Right lobe of liver (tissue), 6 donors: ENCODE data around the gene NDE1. TPM values are rescaled to one million over a fixed set of nuclear protein-coding genes. Genes with fewer than 3 reads are reported as not detected.
"Not testable (repeated sequence)": the region's sequence is repeated elsewhere in the genome, so short reads cannot be mapped to it uniquely, and the experiment has no call there.

ENCODE experiments used
- ATAC-seq, 4 donors: fragments of 200-7000 bp; cut with Tn5 transposase; one replicate each; pipeline ENCODE4 v1.9.1; 2020; ENCODE audit warnings: mild to moderate bottlenecking in 4 of 4, moderate library complexity in 4 of 4
- DNase-seq, 3 donors: peaks; one replicate each; pipeline ENCODE4 v3.0.0-alpha.2; 2020
- H3K27ac ChIP-seq, 3 donors: fragments of 200-600 bp; one replicate each; pipeline ENCODE4 v1.8.0; 2022
- H3K27me3 ChIP-seq, 2 donors: fragments of 200-600 bp; one replicate each; pipeline ENCODE4 v1.8.0; 2022
- H3K36me3 ChIP-seq, 4 donors: fragments of 200-600 bp; sonication (generic) in 1 of 4; one replicate each; pipeline versions ENCODE4 v1.5.1 to v1.8.0; 2017 to 2022; ENCODE audit warnings: control low read depth in 1 of 4
- H3K4me1 ChIP-seq, 4 donors: fragments of 200-600 bp; sonication (generic) in 1 of 4; one replicate each; pipeline versions ENCODE4 v1.5.1 to v1.8.0; 2017 to 2022; ENCODE audit warnings: control low read depth in 1 of 4
- H3K4me3 ChIP-seq, 3 donors: fragments of 200-600 bp; one replicate each; pipeline ENCODE4 v1.8.0; 2022
- H3K9me3 ChIP-seq, 4 donors: fragments of 200-600 bp; sonication (generic) in 1 of 4; one replicate each; pipeline versions ENCODE4 v1.5.1 to v1.8.0; 2017 to 2022; ENCODE audit warnings: control low read depth in 1 of 4
- CTCF ChIP-seq, 4 donors: fragments of 200-600 bp in 3 of 4; fragments of 450-650 bp in 1 of 4; IDR thresholded peaks; one replicate each; pipeline versions ENCODE4 v1.5.1 to v1.8.0; 2016 to 2022; ENCODE audit warnings: antibody characterized with exemption in 4 of 4, mild to moderate bottlenecking in 2 of 4
- POLR2A ChIP-seq: fragments of 450-650 bp; IDR thresholded peaks from one replicate; pipeline ENCODE4 v1.6.1; 2017; ENCODE audit warnings: antibody characterized with exemption, mild to moderate bottlenecking
- WGBS: methylation state at CpG from one replicate; pipeline ENCODE4 v1.1.6; 2018; ENCODE audit warnings: low coverage, low lambda C conversion rate; ENCODE audit not compliant: insufficient coverage; ENCODE audit errors: missing lambda C conversion rate; 5-methylcytosine and 5-hydroxymethylcytosine counted together
- intact Hi-C, 2 donors: fragments of 100-400 bp; cut with DNase I; formaldehyde crosslinking; loops; one replicate each; pipeline versions ENCODE4 v1.11.2 to v1.14.1; 2022
- total RNA-seq, 6 experiments: library from RNA; depleted of rRNA in 2 of 6; stranded (reverse); fragments of >200 nt in 2 of 6; fragmentation: NEBNext Ultra II Directional in 3 of 6; extraction: Animal tissue kit (Norgen Biotek cat#: 25700) in 3 of 6; gene quantifications; one replicate each; pipeline versions ENCODE4 v1.1.0 to v1.2.4, GENCODE V29; 2016 to 2023
- donor health status: DM: no; HTN: yes; CAD: no.
- donor health status: DM: no; HTN: no; CAD: no.
- donor health status: DM: no; HTN: no; CAD: no.
- donor health status: DM: no; HTN: yes; CAD: no.
- donor health status: DM: no; HTN: yes; CAD: no.

The NDE1 gene
- total RNA-seq, 6 experiments from 2014 or later = 3.6 to 10.2 (median 6.9) TPM

GRCh38 chr16:15660203-15660601, 10.2 kb downstream of the NDE1 start:
- H3K27ac ChIP-seq = no peak overlapping the region
- intact Hi-C loops = no loop called here
- H3K4me3 ChIP-seq = no peak overlapping the region
- no peaks in the 10 kb centered on the region for H3K27me3 ChIP-seq
- no peak for DNase-seq
- ATAC-seq = no peak
- H3K36me3 ChIP-seq = peaks cover 0 to 5% (median 0%) of the 10 kb centered on the region in 4 donors
- 67% methylated on average over 4 of the region's 5 CpGs for WGBS
- TF ChIP-seq POLR2A (no peak), CTCF (IDR thresholded peaks at IDR 0.05) (no peak)
- H3K4me1 ChIP-seq = no peaks in the 10 kb centered on the region
- H3K9me3 ChIP-seq = no peaks in the 10 kb centered on the region

GRCh38 chr16:15665107-15665506, 15.1 kb downstream of the NDE1 start:
- H3K4me1 ChIP-seq = no peaks in the 10 kb centered on the region
- no peak overlapping the region for H3K4me3 ChIP-seq
- DNase-seq = no peak
- no peaks in the 10 kb centered on the region for H3K9me3 ChIP-seq
- intact Hi-C loops = no loop called here
- no peak for ATAC-seq
- H3K27ac ChIP-seq = no peak overlapping the region
- H3K36me3 ChIP-seq = peaks cover 0 to 36% (median 0%) of the 10 kb centered on the region in 4 donors
- H3K27me3 ChIP-seq = no peaks in the 10 kb centered on the region
- TF ChIP-seq CTCF (IDR thresholded peaks at IDR 0.05) (no peak), POLR2A (no peak)

GRCh38 chr16:15667091-15667742, 17.2 kb downstream of the NDE1 start:
- no peak for ATAC-seq
- DNase-seq = no peak
- Histone ChIP-seq H3K27ac (no peak overlapping the region), H3K27me3 (no peaks in the 10 kb centered on the region), H3K4me3 (no peak overlapping the region), H3K4me1 (no peaks in the 10 kb centered on the region), H3K9me3 (no peaks in the 10 kb centered on the region), H3K36me3 (peaks cover 0 to 36% (median 0%) of the 10 kb centered on the region in 4 donors)
- TF ChIP-seq CTCF (IDR thresholded peaks at IDR 0.05) (no peak), POLR2A (no peak)
- WGBS = 88% methylated on average over 13 of the region's 18 CpGs
- intact Hi-C loops = no loop called here

DNA sequence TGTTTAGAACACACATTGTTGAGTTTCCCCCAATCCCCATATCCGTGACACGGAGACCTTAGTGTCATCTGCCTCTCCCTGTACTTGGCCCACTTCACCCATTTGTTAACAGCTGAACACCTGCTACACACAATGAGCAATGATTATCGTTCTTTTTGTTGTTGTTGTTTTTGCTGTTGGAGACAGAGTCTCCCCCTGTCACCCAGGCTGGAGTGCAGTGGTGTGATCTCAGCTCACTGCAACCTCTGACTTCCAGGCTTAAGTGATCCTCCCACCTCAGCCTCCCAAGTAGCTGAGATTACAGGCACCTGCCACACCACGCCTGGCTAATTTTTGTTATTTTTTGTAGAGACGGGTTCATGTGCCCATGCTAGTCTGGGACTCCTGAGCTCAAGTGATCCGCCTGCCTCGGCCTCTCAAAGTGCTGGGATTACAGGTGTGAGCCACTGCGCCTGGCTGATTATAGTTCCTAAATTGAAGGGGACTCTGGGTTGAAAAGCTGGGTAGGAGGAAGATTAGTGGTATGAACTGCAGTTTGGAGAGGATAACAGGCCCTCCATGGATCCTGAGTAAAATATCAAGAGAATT, 21.6 kb downstream of the NDE1 start:
- Histone ChIP-seq H3K4me3 (no peak overlapping the region), H3K9me3 (no peaks in the 10 kb centered on the region), H3K27me3 (no peaks in the 10 kb centered on the region), H3K4me1 (peaks cover 0 to 9% (median 6%) of the 10 kb centered on the region in 4 donors), H3K36me3 (peaks cover 0 to 21% (median 0%) of the 10 kb centered on the region in 4 donors), H3K27ac (no peak overlapping the region)
- no peak for DNase-seq
- ATAC-seq = no peak
- intact Hi-C loops = no loop called here
- WGBS = 89% methylated on average over 6 of the region's 8 CpGs
- TF ChIP-seq CTCF (IDR thresholded peaks at IDR 0.05) (no peak), POLR2A (no peak)

- H3K4me3 ChIP-seq, intact Hi-C loops: not testable (repeated sequence)
Measured at GRCh38 chr16:15672127-15672513, 22.1 kb downstream of the NDE1 start.

More at GRCh38 chr16:15672127-15672513, 22.1 kb downstream of the NDE1 start:
- 83% methylated on average over 10 of the region's 10 CpGs for WGBS
- H3K4me1 ChIP-seq, H3K27me3 ChIP-seq, H3K9me3 ChIP-seq, DNase-seq: not testable (repeated sequence)
- H3K27ac ChIP-seq = peak overlapping the region; percentile 61 to 93 (median 92)
- peak in 2 of 4 donors; percentile 9 for ATAC-seq
- peaks cover 0 to 16% (median 0%) of the 10 kb centered on the region in 4 donors for H3K36me3 ChIP-seq
